SK-N-SH (cell line): Measurements from ENCODE around the gene ADCY1. TPM values are rescaled to one million over a fixed set of nuclear protein-coding genes. Genes with fewer than 3 reads are reported as not detected.
A peak's percentile ranks its signal among the peaks of the same experiment; 100 is the strongest.

ENCODE experiments used
- CTCF ChIA-PET: fragments of 300-600, 350-600 bp; formaldehyde crosslinking; extraction: SDS; loops from one replicate; lab custom pipeline; 2021; lab: Yijun Ruan, JAX
- POLR2A ChIA-PET: fragments of 350-600 bp; sonication (Branson Sonifier 250); formaldehyde crosslinking; extraction: SDS; loops from one replicate; lab custom pipeline; 2020; ENCODE audit warnings: antibody characterized with exemption, inconsistent platforms; lab: Yijun Ruan, JAX
- DNase-seq: peaks from one replicate; pipeline ENCODE4 v3.0.0; 2012
- H2AFZ ChIP-seq: fragments of 200-600 bp; sonication (generic); 2 replicates; pipeline ENCODE4 v1.8.1; 2016; ENCODE audit warnings: antibody characterized with exemption, mild to moderate bottlenecking, low read depth
- H3F3A ChIP-seq: fragments of 200-600 bp; sonication (generic); replicated peaks from 2 replicates; pipeline ENCODE3; 2016; ENCODE audit warnings: antibody characterized with exemption, mild to moderate bottlenecking; ENCODE audit not compliant: insufficient read depth
- H3K27ac ChIP-seq, 2 experiments: fragments of 200-500 bp in 1 of 2; fragments of 200-600 bp in 1 of 2; sonication (Bioruptor generic) in 1 of 2; sonication (generic), shearing (Covaris generic) in 1 of 2; 2 replicates each; pipeline versions ENCODE4 v1.5.1 to v1.6.1; 2014 to 2016; ENCODE audit warnings: low read depth in 2 of 2, inconsistent platforms in 1 of 2, low read length in 1 of 2, mild to moderate bottlenecking in 1 of 2, mixed read lengths in 1 of 2
- H3K27me3 ChIP-seq: fragments of 200-600 bp; sonication (generic), shearing (Covaris generic); 2 replicates; pipeline ENCODE4 v1.6.1; 2016; ENCODE audit warnings: mixed run types; ENCODE audit not compliant: insufficient read depth
- H3K36me3 ChIP-seq, 2 experiments: fragments of 200-500 bp in 1 of 2; fragments of 200-600 bp in 1 of 2; sonication (Bioruptor generic) in 1 of 2; sonication (generic) in 1 of 2; replicated peaks in 1 of 2; 2 replicates each; pipeline versions ENCODE3 to v1.5.1; 2014 to 2016; ENCODE audit warnings: low read length in 1 of 2, mild to moderate bottlenecking in 1 of 2; ENCODE audit not compliant: insufficient read depth in 2 of 2, control insufficient read depth in 1 of 2
- H3K4me1 ChIP-seq, 2 experiments: fragments of 200-500 bp in 1 of 2; fragments of 200-600 bp in 1 of 2; sonication (Bioruptor generic) in 1 of 2; sonication (generic), shearing (Covaris generic) in 1 of 2; 2 replicates each; pipeline versions ENCODE4 v1.5.1 to v1.6.1; 2014 to 2016; ENCODE audit warnings: low read depth in 1 of 2, low read length in 1 of 2, mixed run types in 1 of 2; ENCODE audit not compliant: insufficient read depth in 2 of 2, control insufficient read depth in 1 of 2
- H3K4me2 ChIP-seq: fragments of 200-600 bp; sonication (generic), shearing (Covaris generic); 2 replicates; pipeline ENCODE4 v1.6.1; 2017; ENCODE audit warnings: mixed run types
- H3K4me3 ChIP-seq, 2 experiments: fragments of 200-500 bp in 1 of 2; fragments of 200-600 bp in 1 of 2; sonication (Bioruptor generic) in 1 of 2; sonication (generic), shearing (Covaris generic) in 1 of 2; 2 replicates each; pipeline versions ENCODE4 v1.5.1 to v1.8.1; 2014 to 2016; ENCODE audit warnings: low read depth in 2 of 2, inconsistent platforms in 1 of 2, low read length in 1 of 2, mild to moderate bottlenecking in 1 of 2, mixed read lengths in 1 of 2, moderate library complexity in 1 of 2
- H3K79me2 ChIP-seq: fragments of 200-600 bp; sonication (generic); 2 replicates; pipeline ENCODE4 v1.8.1; 2017; ENCODE audit warnings: mild to moderate bottlenecking; ENCODE audit not compliant: insufficient read depth
- H3K9ac ChIP-seq: fragments of 200-600 bp; sonication (generic); 2 replicates; pipeline ENCODE4 v1.6.1; 2017; ENCODE audit warnings: mixed run types
- H3K9me2 ChIP-seq: fragments of 200-600 bp; sonication (generic); 2 replicates; pipeline ENCODE4 v1.6.1; 2017; ENCODE audit warnings: mixed run types
- H3K9me3 ChIP-seq: fragments of 200-600 bp; sonication (generic); 2 replicates; pipeline ENCODE4 v1.6.1; 2017; ENCODE audit warnings: mixed run types, mild to moderate bottlenecking, moderate library complexity
- H4K20me1 ChIP-seq: fragments of 200-600 bp; sonication (generic); 2 replicates; pipeline ENCODE4 v1.6.1; 2017; ENCODE audit warnings: mild to moderate bottlenecking, mixed run types; ENCODE audit not compliant: insufficient read depth
- CHD2 ChIP-seq: fragments of 150-350 bp; IDR thresholded peaks from 2 replicates; pipeline ENCODE4 v1.6.1; 2018; ENCODE audit warnings: low read length; ENCODE audit not compliant: partially characterized antibody
- ELF1 ChIP-seq: IDR thresholded peaks from 2 replicates; pipeline ENCODE4 v1.4.0; 2012
- EP300 ChIP-seq, 2 experiments: IDR thresholded peaks; 2 replicates each; pipeline versions ENCODE4 v1.4.0 to v1.6.1; 2012; ENCODE audit warnings: borderline replicate concordance in 1 of 2, low read depth in 1 of 2, low read length in 1 of 2
- FOSL2 ChIP-seq: IDR thresholded peaks from 2 replicates; pipeline ENCODE4 v1.4.0; 2012; ENCODE audit warnings: low read depth, mild to moderate bottlenecking, moderate library complexity, borderline replicate concordance
- FOXJ3 ChIP-seq: sonication (generic); formaldehyde crosslinking; IDR thresholded peaks from 2 replicates; pipeline ENCODE4 v1.5.1; 2020; ENCODE audit warnings: mild to moderate bottlenecking, missing genetic modification reagents
- FOXM1 ChIP-seq: IDR thresholded peaks from 2 replicates; pipeline ENCODE4 v1.4.0; 2012; ENCODE audit warnings: low read depth, mild to moderate bottlenecking
- JUND ChIP-seq: IDR thresholded peaks from 2 replicates; pipeline ENCODE4 v1.4.0; 2012
- MAX ChIP-seq: IDR thresholded peaks from 2 replicates; pipeline ENCODE4 v1.4.0; 2012; ENCODE audit warnings: low read depth
- MEF2A ChIP-seq: IDR thresholded peaks from 2 replicates; pipeline ENCODE4 v1.4.0; 2012; ENCODE audit warnings: low read depth, borderline replicate concordance
- MXI1 ChIP-seq: IDR thresholded peaks from 2 replicates; pipeline ENCODE4 v1.6.1; 2012; ENCODE audit warnings: mild to moderate bottlenecking, low read depth, low read length, improper control_type of control experiment
- NFIC ChIP-seq: IDR thresholded peaks from 2 replicates; pipeline ENCODE4 v1.4.0; 2012; ENCODE audit warnings: borderline replicate concordance
- NRF1 ChIP-seq: IDR thresholded peaks from 2 replicates; pipeline ENCODE4 v1.6.1; 2012; ENCODE audit warnings: low read depth, mild to moderate bottlenecking, low read length
- PBX3 ChIP-seq: IDR thresholded peaks from 2 replicates; pipeline ENCODE4; 2012
- POLR2AphosphoS5 ChIP-seq: IDR thresholded peaks from 2 replicates; pipeline ENCODE4 v1.6.1; 2012; ENCODE audit warnings: low read depth, low read length
- RAD21 ChIP-seq: IDR thresholded peaks from 2 replicates; pipeline ENCODE4 v1.6.1; 2012; ENCODE audit warnings: mild to moderate bottlenecking, low read length
- RCOR1 ChIP-seq: fragments of 150-350 bp; IDR thresholded peaks from 2 replicates; pipeline ENCODE4 v1.6.1; 2017; ENCODE audit warnings: antibody characterized with exemption, low read length
- RFX5 ChIP-seq: IDR thresholded peaks from 2 replicates; pipeline ENCODE4 v1.6.1; 2012; ENCODE audit warnings: mild to moderate bottlenecking, improper control_type of control experiment, low read length
- RXRA ChIP-seq: IDR thresholded peaks from 2 replicates; pipeline ENCODE4 v1.4.0; 2012; ENCODE audit warnings: low read depth, mild to moderate bottlenecking, borderline replicate concordance
- SIN3A ChIP-seq: IDR thresholded peaks from 2 replicates; pipeline ENCODE4 v1.6.1; 2012; ENCODE audit warnings: low read depth, mild to moderate bottlenecking, low read length, moderate library complexity, borderline replicate concordance
- SMC3 ChIP-seq: IDR thresholded peaks from 2 replicates; pipeline ENCODE4 v1.6.1; 2012; ENCODE audit warnings: low read depth, low read length, improper control_type of control experiment
- TAF1 ChIP-seq: IDR thresholded peaks from 2 replicates; pipeline ENCODE4 v1.6.1; 2012; ENCODE audit warnings: low read depth, mild to moderate bottlenecking, low read length, moderate library complexity, borderline replicate concordance
- TCF12 ChIP-seq: IDR thresholded peaks from 2 replicates; pipeline ENCODE4 v1.4.0; 2012
- TEAD4 ChIP-seq: IDR thresholded peaks from 2 replicates; pipeline ENCODE4 v1.4.0; 2012; ENCODE audit warnings: mild to moderate bottlenecking, borderline replicate concordance; ENCODE audit not compliant: insufficient read depth
- USF2 ChIP-seq: fragments of 150-350 bp; IDR thresholded peaks from 2 replicates; pipeline ENCODE4 v1.6.1; 2017; ENCODE audit warnings: antibody characterized with exemption, low read length, low read depth, borderline replicate concordance
- WGBS: methylation state at CpG from one replicate; pipeline ENCODE4 v1.1.6; 2017; ENCODE audit warnings: low lambda C conversion rate; 5-methylcytosine and 5-hydroxymethylcytosine counted together
- polyA plus RNA-seq, 3 experiments: library from polyadenylated mRNA; depleted of rRNA; stranded (reverse); fragments of >200 nt; gene quantifications; 2 replicates each; pipeline ENCODE4 v1.2.3, GENCODE V29; 2012
- TF ChIP-seq, protein P1 (sequence below): IDR thresholded peaks from 2 replicates; pipeline ENCODE4 v1.4.0; 2012; ENCODE audit warnings: low read depth, borderline replicate concordance

Gene ADCY1
- polyA plus RNA-seq, 1 of the 3 experiments (the other 2 are of a cell fraction): 0.16 TPM

DNA sequence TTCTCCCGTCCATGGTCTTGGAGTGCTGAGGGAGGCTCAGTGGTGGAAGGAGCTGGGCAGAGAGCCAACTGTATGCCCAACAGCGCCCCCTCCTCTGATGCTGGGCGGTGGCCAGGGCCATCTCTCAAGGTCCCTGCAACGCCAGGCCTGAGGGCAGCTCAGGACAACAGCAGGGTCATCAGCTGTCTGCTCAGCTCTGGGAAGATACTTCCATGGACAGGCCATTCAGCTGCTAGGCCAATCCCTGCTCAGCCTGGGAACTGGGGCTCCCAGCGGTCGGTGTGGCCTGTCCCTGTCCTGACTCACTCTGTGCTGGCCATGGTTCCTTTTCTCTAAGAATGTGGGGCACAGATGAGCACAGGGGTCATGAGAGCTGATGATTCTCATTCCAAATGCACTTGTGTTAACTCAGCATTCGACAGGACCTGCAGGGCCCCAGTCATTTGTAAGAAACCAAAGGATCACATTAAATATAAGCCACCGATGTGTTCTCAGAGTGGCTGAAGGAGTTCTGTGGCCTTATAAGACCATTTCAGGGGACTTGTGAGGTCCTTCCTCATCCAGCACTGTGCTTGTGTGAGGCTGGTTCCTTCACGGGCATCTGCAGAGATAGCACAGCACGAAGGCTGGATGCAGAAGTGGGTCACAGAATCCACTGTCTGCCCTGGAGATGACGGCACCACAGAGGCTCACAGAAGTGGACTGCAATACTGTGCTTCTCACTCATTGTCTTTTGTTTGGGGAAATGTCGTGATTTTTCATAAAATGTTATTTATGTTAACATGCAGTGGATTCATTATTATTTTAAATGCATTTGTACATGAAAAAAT, 73.0 kb downstream of the ADCY1 start:
- no peaks in the 10 kb centered on the region for H3K9me3 ChIP-seq
- no peak overlapping the region for H3K4me3 ChIP-seq
- ChIA-PET POLR2A (interaction anchor here (0.8 kb wide), 1 partner anchor 69 kb away, joined by 3 read pairs; no protein-coding TSS in a partner anchor), CTCF (interaction anchor here (0.6 to 2.9 kb wide), 10 partner anchors 9 to 812 kb away, joined by 3 to 13 read pairs (median 4); no protein-coding TSS in a partner anchor)
- H3K9me2 ChIP-seq: no peaks in the 10 kb centered on the region; the same call in 1 of the 2 replicates
- H3K36me3 ChIP-seq: no peaks in the 10 kb centered on the region
- WGBS: 36% methylated on average over 11 of the region's 12 CpGs
- H3K4me1 ChIP-seq: peaks cover 0 to 43% of the 10 kb centered on the region in 2 experiments; a peak in 2 of 4 replicates
- H3K27me3 ChIP-seq: no peaks in the 10 kb centered on the region
- H3K9ac ChIP-seq: no peak overlapping the region
- H3K27ac ChIP-seq: peak overlapping the region in 1 of 2 experiments; percentile 80; a peak in 2 of 4 replicates
- H4K20me1 ChIP-seq: no peaks in the 10 kb centered on the region
- H2AFZ ChIP-seq: no peak overlapping the region
- no peaks in the 10 kb centered on the region for H3K79me2 ChIP-seq
- TF ChIP-seq RXRA: no peak
- TF ChIP-seq RAD21: peak; percentile 47
- TF ChIP-seq CHD2: peak; percentile 38
- TF ChIP-seq RCOR1: peak; percentile 14; the same call in 1 of the 2 replicates
- TF ChIP-seq TAF1: no peak
- TF ChIP-seq SMC3: peak; percentile 11; the same call in 1 of the 2 replicates
- TF ChIP-seq FOXJ3 (CRISPR knock-in tag): peak; percentile 78
- TF ChIP-seq ELF1: no peak
- TF ChIP-seq NFIC: peak; percentile 7; the same call in 1 of the 2 replicates
- TF ChIP-seq MXI1: no peak; the same call in 1 of the 2 replicates
- no peaks in the 10 kb centered on the region for H3F3A ChIP-seq
- no peak overlapping the region for H3K4me2 ChIP-seq
- DNase-seq: peak; percentile 82

- TF ChIP-seq FOSL2 (no peak), TAF1 (no peak), RFX5 (no peak), USF2 (no peak), MAX (no peak), NFIC (no peak), TCF12 (no peak), NRF1 (no peak), POLR2AphosphoS5 (no peak), SIN3A (no peak), MXI1 (no peak), MEF2A (no peak), FOXM1 (no peak), PBX3 (no peak), EP300 (IDR thresholded peaks at IDR 0.05; ENCODE audit: borderline replicate concordance in 1 of 2, low read depth in 1 of 2, low read length in 1 of 2) (no peak), TEAD4 (no peak), JUND (no peak)
- TF ChIP-seq, protein P1, sequence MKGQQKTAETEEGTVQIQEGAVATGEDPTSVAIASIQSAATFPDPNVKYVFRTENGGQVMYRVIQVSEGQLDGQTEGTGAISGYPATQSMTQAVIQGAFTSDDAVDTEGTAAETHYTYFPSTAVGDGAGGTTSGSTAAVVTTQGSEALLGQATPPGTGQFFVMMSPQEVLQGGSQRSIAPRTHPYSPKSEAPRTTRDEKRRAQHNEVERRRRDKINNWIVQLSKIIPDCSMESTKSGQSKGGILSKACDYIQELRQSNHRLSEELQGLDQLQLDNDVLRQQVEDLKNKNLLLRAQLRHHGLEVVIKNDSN: no peak
- DNase-seq: no peak
Observed at GRCh38 chr7:45647967-45648670, 74.0 kb downstream of the ADCY1 start.

More at GRCh38 chr7:45647967-45648670, 74.0 kb downstream of the ADCY1 start:
- no peaks in the 10 kb centered on the region for H3K9me2 ChIP-seq
- H3K9me3 ChIP-seq: no peaks in the 10 kb centered on the region
- no peak overlapping the region for H2AFZ ChIP-seq
- WGBS: 47% methylated on average over 13 of the region's 13 CpGs
- no peak overlapping the region; a peak in 1 of 4 replicates for H3K27ac ChIP-seq
- H3K4me3 ChIP-seq: no peak overlapping the region
- no peak overlapping the region for H3K4me2 ChIP-seq
- no peaks in the 10 kb centered on the region for H3K27me3 ChIP-seq
- ChIA-PET POLR2A (no interaction called here), CTCF (interaction anchor here (0.6 to 2.9 kb wide), 7 partner anchors 10 to 813 kb away, joined by 3 to 13 read pairs (median 4); no protein-coding TSS in a partner anchor)
- H3K36me3 ChIP-seq: no peaks in the 10 kb centered on the region
- no peaks in the 10 kb centered on the region for H3K79me2 ChIP-seq
- H4K20me1 ChIP-seq: no peaks in the 10 kb centered on the region
- peaks cover 0 to 43% of the 10 kb centered on the region in 2 experiments; a peak in 2 of 4 replicates for H3K4me1 ChIP-seq
- H3F3A ChIP-seq: no peaks in the 10 kb centered on the region
- H3K9ac ChIP-seq: no peak overlapping the region
